H9 (cell line): ENCODE results near the gene CCDC187. TPM values are rescaled to one million over a fixed set of nuclear protein-coding genes. Genes with fewer than 3 reads are reported as not detected.
"Not testable (repeated sequence)": the region's sequence is repeated elsewhere in the genome, so short reads cannot be mapped to it uniquely, and the experiment has no call there.

Experiments
- DNase-seq: peaks from one replicate; pipeline ENCODE4 v3.0.0-alpha.2; 2017
- H2AFZ ChIP-seq: one replicate; pipeline ENCODE4 v1.6.1; 2013; ENCODE audit warnings: mild to moderate bottlenecking, low read length, control low read depth, moderate library complexity
- H2AK5ac ChIP-seq: 2 replicates; pipeline ENCODE4 v1.6.1; 2013; ENCODE audit warnings: low read length, control low read depth, mixed read lengths; ENCODE audit not compliant: insufficient read length
- H2BK120ac ChIP-seq: one replicate; pipeline ENCODE4 v1.6.1; 2013; ENCODE audit warnings: low read depth, mild to moderate bottlenecking, low read length, control low read depth, inconsistent platforms; ENCODE audit not compliant: poor library complexity, severe bottlenecking
- H2BK12ac ChIP-seq: 2 replicates; pipeline ENCODE4 v1.6.1; 2013; ENCODE audit warnings: low read length, control low read depth, mixed read lengths, low read depth; ENCODE audit not compliant: insufficient read length
- H2BK15ac ChIP-seq: 2 replicates; pipeline ENCODE4 v1.6.1; 2013; ENCODE audit warnings: low read depth, low read length, control low read depth
- H2BK20ac ChIP-seq: one replicate; pipeline ENCODE4 v1.6.1; 2013; ENCODE audit warnings: low read depth, mild to moderate bottlenecking, low read length, control low read depth, inconsistent platforms; ENCODE audit not compliant: poor library complexity, severe bottlenecking
- H2BK5ac ChIP-seq: 2 replicates; pipeline ENCODE4 v1.6.1; 2013; ENCODE audit warnings: low read length, control low read depth, mixed read lengths; ENCODE audit not compliant: insufficient read length
- H3K14ac ChIP-seq: 2 replicates; pipeline ENCODE4 v1.6.1; 2013; ENCODE audit warnings: low read length, control low read depth; ENCODE audit not compliant: insufficient read depth
- H3K18ac ChIP-seq: 2 replicates; pipeline ENCODE4 v1.6.1; 2013; ENCODE audit warnings: low read depth, mild to moderate bottlenecking, mixed read lengths, low read length, control low read depth; ENCODE audit not compliant: insufficient read length
- H3K23ac ChIP-seq: 2 replicates; pipeline ENCODE4 v1.6.1; 2013; ENCODE audit warnings: low read length, control low read depth, mixed read lengths, low read depth; ENCODE audit not compliant: insufficient read length
- H3K23me2 ChIP-seq: 2 replicates; pipeline ENCODE4 v1.6.1; 2013; ENCODE audit warnings: low read depth, mild to moderate bottlenecking, mixed read lengths, low read length, control low read depth; ENCODE audit not compliant: insufficient read length, poor library complexity, severe bottlenecking
- H3K27ac ChIP-seq: 2 replicates; pipeline ENCODE4 v1.5.1; 2013; ENCODE audit warnings: low read length, control low read depth, mixed read lengths, low read depth; ENCODE audit not compliant: insufficient read length
- H3K27me3 ChIP-seq: 2 replicates; pipeline ENCODE4 v1.6.1; 2013; ENCODE audit warnings: low read length, control low read depth, inconsistent platforms; ENCODE audit not compliant: insufficient read depth
- H3K4ac ChIP-seq: 2 replicates; pipeline ENCODE4 v1.6.1; 2013; ENCODE audit warnings: low read depth, mild to moderate bottlenecking, control low read depth, inconsistent platforms, low read length, moderate library complexity
- H3K4me1 ChIP-seq: 2 replicates; pipeline ENCODE4 v1.6.1; 2013; ENCODE audit warnings: low read length, control low read depth, inconsistent platforms; ENCODE audit not compliant: insufficient read depth
- H3K4me2 ChIP-seq: 2 replicates; pipeline ENCODE4 v1.6.1; 2013; ENCODE audit warnings: low read length, control low read depth, mixed read lengths; ENCODE audit not compliant: insufficient read length, insufficient read depth
- H3K56ac ChIP-seq: 2 replicates; pipeline ENCODE4 v1.6.1; 2013; ENCODE audit warnings: low read depth, mild to moderate bottlenecking, mixed read lengths, low read length, control low read depth; ENCODE audit not compliant: insufficient read length
- H3K79me1 ChIP-seq: 2 replicates; pipeline ENCODE4 v1.6.1; 2013; ENCODE audit warnings: low read depth, mild to moderate bottlenecking, moderate library complexity, low read length, control low read depth, inconsistent platforms; ENCODE audit not compliant: insufficient read depth, poor library complexity, severe bottlenecking
- H3K79me2 ChIP-seq: 2 replicates; pipeline ENCODE4 v1.6.1; 2013; ENCODE audit warnings: low read length, control low read depth, inconsistent platforms; ENCODE audit not compliant: insufficient read depth
- H3K9ac ChIP-seq: 2 replicates; pipeline ENCODE4 v1.6.1; 2013; ENCODE audit warnings: low read length, control low read depth, mixed read lengths; ENCODE audit not compliant: insufficient read length; ENCODE audit errors: extremely low read depth
- H3K9me3 ChIP-seq: one replicate; pipeline ENCODE4 v1.6.1; 2013; ENCODE audit warnings: low read depth, low read length, inconsistent platforms; ENCODE audit not compliant: control insufficient read depth
- H3T11ph ChIP-seq: one replicate; pipeline ENCODE4 v1.6.1; 2013; ENCODE audit warnings: mild to moderate bottlenecking, low read length, control low read depth, inconsistent platforms
- H4K20me1 ChIP-seq: one replicate; pipeline ENCODE4 v1.6.1; 2013; ENCODE audit not compliant: control insufficient read depth, insufficient read length, insufficient read depth
- H4K5ac ChIP-seq: 2 replicates; pipeline ENCODE4 v1.6.1; 2013; ENCODE audit warnings: low read depth, mild to moderate bottlenecking, mixed read lengths, low read length, control low read depth; ENCODE audit not compliant: insufficient read length
- H4K8ac ChIP-seq: replicated peaks from 2 replicates; pipeline ENCODE4 v1.6.1; 2013; ENCODE audit warnings: low read length, control low read depth, mixed read lengths, low read depth; ENCODE audit not compliant: insufficient read length
- H4K91ac ChIP-seq: 2 replicates; pipeline ENCODE4 v1.6.1; 2013; ENCODE audit warnings: low read depth, mild to moderate bottlenecking, moderate library complexity, mixed read lengths, low read length, control low read depth; ENCODE audit not compliant: insufficient read length
- H3K27ac Mint-ChIP-seq, 3 experiments: 2 replicates in 2 of 3; 3 replicates in 1 of 3; pipeline ENCODE4 v1.8.0; 2020 to 2021; ENCODE audit warnings: mixed read lengths in 3 of 3, mild to moderate bottlenecking in 1 of 3, moderate library complexity in 1 of 3
- H3K27me3 Mint-ChIP-seq: 2 replicates; pipeline ENCODE4 v1.8.0; 2021; ENCODE audit warnings: low read depth, mild to moderate bottlenecking, moderate library complexity, mixed read lengths
- H3K36me3 Mint-ChIP-seq, 3 experiments: 2 replicates in 2 of 3; 3 replicates in 1 of 3; pipeline ENCODE4 v1.8.0; 2020 to 2021; ENCODE audit warnings: low read depth in 3 of 3, mixed read lengths in 3 of 3; ENCODE audit not compliant: insufficient read depth in 1 of 3
- H3K4me1 Mint-ChIP-seq, 2 experiments: 2 replicates each; pipeline ENCODE4 v1.8.0; 2020; ENCODE audit warnings: mixed read lengths in 2 of 2
- H3K4me3 Mint-ChIP-seq, 2 experiments: 2 replicates in 1 of 2; 3 replicates in 1 of 2; pipeline ENCODE4 v1.8.0; 2020 to 2021; ENCODE audit warnings: mild to moderate bottlenecking in 2 of 2, mixed read lengths in 2 of 2, moderate library complexity in 1 of 2
- H3K9me3 Mint-ChIP-seq, 2 experiments: 2 replicates in 1 of 2; 3 replicates in 1 of 2; pipeline ENCODE4 v1.8.0; 2020; ENCODE audit warnings: mild to moderate bottlenecking in 2 of 2, mixed read lengths in 2 of 2, moderate library complexity in 1 of 2
- WGBS: extraction: QIAGEN DNeasy Blood & Tissue Kit; methylation state at CpG from one replicate; pipeline ENCODE4 v1.1.7; 2013; ENCODE audit warnings: missing lambda C conversion rate, low lambda C conversion rate, mixed read lengths; ENCODE audit not compliant: insufficient read length; ENCODE audit errors: extremely low coverage; 5-methylcytosine and 5-hydroxymethylcytosine counted together
- total RNA-seq: library from RNA; stranded (reverse); gene quantifications from 2 replicates; pipeline ENCODE4 v1.2.1, GENCODE V29; 2021

CCDC187 gene
- total RNA-seq, 1 experiment from 2014 or later, result 0.07 TPM

- DNase-seq, H3K4me1 ChIP-seq, H3K27me3 ChIP-seq, H3K56ac ChIP-seq, H3K23ac ChIP-seq, H3K4ac ChIP-seq, H3K27ac Mint-ChIP-seq, H3K27ac ChIP-seq, H2BK12ac ChIP-seq, H2BK5ac ChIP-seq, H4K91ac ChIP-seq, H2AFZ ChIP-seq, H3K14ac ChIP-seq, H4K8ac ChIP-seq, H3K4me2 ChIP-seq, H2BK120ac ChIP-seq, H2AK5ac ChIP-seq, H2BK20ac ChIP-seq, H3K79me1 ChIP-seq, H3K18ac ChIP-seq, H3K79me2 ChIP-seq, H3K27me3 Mint-ChIP-seq, H3K23me2 ChIP-seq, H2BK15ac ChIP-seq, H3T11ph ChIP-seq, H4K5ac ChIP-seq, H3K9me3 ChIP-seq, H3K4me1 Mint-ChIP-seq, H4K20me1 ChIP-seq, H3K9ac ChIP-seq, H3K4me3 Mint-ChIP-seq: not testable (repeated sequence)
- H3K36me3 Mint-ChIP-seq, result peaks cover 6 to 14% (median 7%) of the 10 kb centered on the region in 3 experiments; a peak in 5 of 7 replicates
- peaks cover 15 to 17% of the 10 kb centered on the region in 2 experiments for H3K9me3 Mint-ChIP-seq
- WGBS, result no CpG with 5 or more reads among the region's 3 CpGs
Observed at GRCh38 chr9:136319955-136320354, 16.1 kb upstream of the CCDC187 start.

GRCh38 chr9:136319244-136319643, 15.3 kb upstream of the CCDC187 start:
- not testable (repeated sequence) for H2BK12ac ChIP-seq, H2BK15ac ChIP-seq, H2BK20ac ChIP-seq, H2BK5ac ChIP-seq, H2BK120ac ChIP-seq, H4K91ac ChIP-seq, H3K4me3 Mint-ChIP-seq, H4K20me1 ChIP-seq, H3K27ac ChIP-seq, H3K27ac Mint-ChIP-seq, H3K23ac ChIP-seq, H3K18ac ChIP-seq, H3K4me2 ChIP-seq, H3T11ph ChIP-seq, H3K23me2 ChIP-seq, H3K9me3 ChIP-seq, H3K56ac ChIP-seq, H3K9ac ChIP-seq, DNase-seq, H4K8ac ChIP-seq, H4K5ac ChIP-seq, H3K4ac ChIP-seq, H3K79me2 ChIP-seq, H3K27me3 Mint-ChIP-seq, H3K79me1 ChIP-seq, H2AFZ ChIP-seq, H3K14ac ChIP-seq, H2AK5ac ChIP-seq, H3K4me1 Mint-ChIP-seq, H3K27me3 ChIP-seq, H3K4me1 ChIP-seq
- no CpG with 5 or more reads among the region's 14 CpGs for WGBS
- H3K9me3 Mint-ChIP-seq, result peaks cover 15 to 17% of the 10 kb centered on the region in 2 experiments
- H3K36me3 Mint-ChIP-seq, result peaks cover 6 to 19% (median 7%) of the 10 kb centered on the region in 3 experiments; a peak in 6 of 7 replicates
